HG02571 (cell line): ENCODE results near the gene DNAJC24.

Experiments
- ATAC-seq: cut with Tn5 transposase; IDR thresholded peaks from one replicate; pipeline ENCODE4 v1.9.1; 2021; ENCODE audit warnings: mild to moderate bottlenecking, moderate library complexity; ENCODE audit not compliant: unreplicated experiment

Gene DNAJC24

GRCh38 chr11:31480930-31481329, 111.3 kb downstream of the DNAJC24 start:
- ATAC-seq, result no peak
